GM18498 (cell line): ENCODE data around the gene CNMD.
"Not testable (repeated sequence)": the region's sequence is repeated elsewhere in the genome, so short reads cannot be mapped to it uniquely, and the experiment has no call there.

Experiments
- ATAC-seq: cut with Tn5 transposase; IDR thresholded peaks from one replicate; pipeline ENCODE4 v1.9.1; 2021; ENCODE audit warnings: mild to moderate bottlenecking, moderate library complexity; ENCODE audit not compliant: unreplicated experiment

CNMD gene

DNA sequence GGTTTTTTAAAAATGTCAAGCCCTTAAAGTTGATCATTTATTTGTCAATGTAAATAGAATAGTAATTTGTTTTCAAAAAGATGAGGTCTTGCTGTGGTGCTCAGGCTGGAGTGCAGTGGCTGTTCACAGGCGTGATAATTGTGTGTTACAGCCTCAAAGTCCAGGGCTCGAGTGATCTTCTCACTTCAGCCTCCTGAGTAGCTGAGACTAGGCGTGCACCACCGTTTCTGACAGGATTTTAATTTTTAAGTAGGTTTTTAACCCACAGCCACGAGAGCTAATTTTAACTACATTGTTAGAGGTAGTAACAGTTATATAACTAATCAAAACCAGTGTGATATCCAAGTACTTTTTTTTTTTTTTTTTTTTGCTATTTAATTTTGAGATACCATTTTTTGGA is 43.1 kb downstream of the CNMD start:
- no peak for ATAC-seq

DNA sequence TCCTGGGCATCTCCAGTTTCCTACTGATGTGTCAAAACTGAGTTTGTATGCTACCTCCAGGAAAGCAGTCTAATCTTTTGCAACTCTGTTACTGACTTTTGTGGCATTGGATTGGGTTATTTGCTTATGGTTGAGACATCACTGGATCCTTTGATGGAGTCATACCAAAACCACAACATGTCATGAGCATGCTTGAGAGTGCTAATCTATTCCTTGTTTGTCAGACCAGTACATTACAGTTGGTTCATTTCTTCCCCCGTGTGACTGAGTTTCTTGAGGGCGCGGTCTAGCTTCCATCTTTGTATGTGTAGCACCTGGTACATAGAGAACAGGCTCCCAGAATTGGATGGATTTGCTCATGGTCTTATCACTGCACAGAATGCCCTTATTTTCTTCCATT is 43.8 kb downstream of the CNMD start:
- ATAC-seq, result no peak

DNA sequence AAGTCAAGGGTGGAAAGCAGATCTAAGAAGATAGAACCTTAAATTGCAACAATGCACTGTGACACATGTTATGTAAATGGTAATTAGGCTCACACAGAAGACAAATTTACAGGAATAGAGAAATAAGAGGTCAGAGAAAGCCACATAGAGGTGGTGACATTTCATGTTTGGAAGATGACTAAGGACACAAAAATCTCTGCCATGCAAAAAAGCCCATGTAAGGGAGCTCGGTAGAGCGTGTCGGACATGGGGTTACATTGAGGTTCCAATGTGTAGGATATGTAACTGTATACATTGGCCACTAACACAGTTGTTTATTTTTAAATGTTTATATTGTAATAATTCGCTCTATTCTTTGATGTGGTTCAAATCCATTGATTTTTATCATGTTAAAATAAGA is 53.2 kb downstream of the CNMD start:
- ATAC-seq, result no peak

- not testable (repeated sequence) for ATAC-seq
These were observed 53.8 kb downstream of the CNMD start for GRCh38 chr13:52685806-52686205.

- no peak for ATAC-seq
These were observed 61.8 kb downstream of the CNMD start for GRCh38 chr13:52677823-52678222.

DNA sequence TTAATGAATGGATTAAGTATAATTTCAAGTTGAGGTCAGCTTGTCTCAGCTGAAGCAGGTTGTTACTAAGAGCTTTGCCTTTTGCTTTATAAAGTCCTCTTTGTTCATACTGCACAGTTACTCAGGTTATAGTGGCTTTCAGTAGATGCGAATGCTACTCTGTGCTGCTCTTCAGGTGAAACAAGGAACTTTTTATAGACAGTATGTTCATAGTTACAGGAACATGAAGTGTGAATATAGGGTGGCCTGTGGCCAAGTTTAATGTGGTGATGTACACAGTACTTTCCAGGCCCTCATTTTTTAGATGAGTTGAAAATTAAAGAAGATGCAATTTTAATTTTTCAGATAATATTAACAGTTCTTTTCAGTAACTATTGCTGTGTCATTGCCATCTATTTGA is 66.2 kb downstream of the CNMD start:
- ATAC-seq, result no peak

GRCh38 chr13:52670726-52671125 is 68.9 kb downstream of the CNMD start:
- no peak for ATAC-seq

DNA sequence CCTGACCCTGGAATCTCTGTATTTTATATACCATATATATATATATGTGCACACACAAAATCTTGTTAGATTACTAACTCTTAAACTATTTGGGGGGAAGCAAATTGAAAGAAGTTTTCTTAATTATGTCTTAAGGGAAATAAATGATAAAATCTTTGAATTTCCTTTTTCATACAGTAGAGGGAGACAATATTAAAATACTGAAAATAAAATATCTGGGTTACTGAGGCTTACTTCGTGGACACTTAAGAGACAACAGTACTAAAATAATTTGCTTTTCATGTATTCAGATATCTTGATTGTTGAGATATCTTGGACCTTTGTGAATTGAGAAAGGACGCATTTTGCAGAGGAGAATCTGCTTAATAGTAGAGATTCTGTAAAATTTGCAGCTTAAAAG is 69.9 kb downstream of the CNMD start:
- ATAC-seq, result no peak

DNA sequence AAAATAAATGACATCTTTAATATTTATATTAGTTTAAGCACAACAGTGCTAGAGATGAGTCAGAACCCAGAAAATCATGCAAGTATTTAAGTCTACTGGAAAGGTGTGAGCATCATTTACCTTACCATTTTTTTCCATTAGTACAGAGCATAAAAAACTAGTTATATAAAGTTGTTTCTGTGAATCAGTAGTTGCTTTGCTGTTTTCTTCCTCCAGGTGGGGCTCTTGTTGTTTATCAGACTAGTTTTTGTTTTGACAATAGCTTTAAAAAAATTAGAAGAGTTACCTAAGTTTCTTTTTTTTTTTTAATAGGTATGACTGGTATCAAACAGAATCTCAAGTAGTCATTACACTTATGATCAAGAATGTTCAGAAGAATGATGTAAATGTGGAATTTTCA is 74.3 kb downstream of the CNMD start:
- no peak for ATAC-seq

- ATAC-seq, result no peak
These were observed 75.3 kb downstream of the CNMD start for GRCh38 chr13:52664272-52664671.

DNA sequence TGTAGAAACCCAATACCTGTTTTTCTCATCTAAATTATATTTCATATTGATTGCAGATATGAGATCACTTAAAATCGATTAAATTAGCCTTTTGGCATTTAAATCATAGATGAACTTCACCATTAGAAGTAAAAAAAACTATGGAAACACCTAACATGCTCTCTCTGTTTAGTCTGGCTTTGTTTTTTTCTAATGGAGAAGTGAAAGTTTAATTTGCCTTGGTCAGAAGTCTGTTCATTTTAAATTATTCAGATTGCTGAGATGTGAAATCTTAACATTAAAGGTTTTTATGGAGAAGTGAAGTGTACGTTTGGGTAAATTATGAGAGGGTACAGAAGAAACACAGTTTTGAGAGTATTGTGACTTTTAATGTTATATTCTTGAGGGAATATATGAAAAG is 80.3 kb downstream of the CNMD start:
- ATAC-seq, result no peak
